Measurements from ENCODE around the gene RASL10B.
"Not testable (repeated sequence)": the region's sequence is repeated elsewhere in the genome, so short reads cannot be mapped to it uniquely, and the experiment has no call there.

RASL10B gene

DNA sequence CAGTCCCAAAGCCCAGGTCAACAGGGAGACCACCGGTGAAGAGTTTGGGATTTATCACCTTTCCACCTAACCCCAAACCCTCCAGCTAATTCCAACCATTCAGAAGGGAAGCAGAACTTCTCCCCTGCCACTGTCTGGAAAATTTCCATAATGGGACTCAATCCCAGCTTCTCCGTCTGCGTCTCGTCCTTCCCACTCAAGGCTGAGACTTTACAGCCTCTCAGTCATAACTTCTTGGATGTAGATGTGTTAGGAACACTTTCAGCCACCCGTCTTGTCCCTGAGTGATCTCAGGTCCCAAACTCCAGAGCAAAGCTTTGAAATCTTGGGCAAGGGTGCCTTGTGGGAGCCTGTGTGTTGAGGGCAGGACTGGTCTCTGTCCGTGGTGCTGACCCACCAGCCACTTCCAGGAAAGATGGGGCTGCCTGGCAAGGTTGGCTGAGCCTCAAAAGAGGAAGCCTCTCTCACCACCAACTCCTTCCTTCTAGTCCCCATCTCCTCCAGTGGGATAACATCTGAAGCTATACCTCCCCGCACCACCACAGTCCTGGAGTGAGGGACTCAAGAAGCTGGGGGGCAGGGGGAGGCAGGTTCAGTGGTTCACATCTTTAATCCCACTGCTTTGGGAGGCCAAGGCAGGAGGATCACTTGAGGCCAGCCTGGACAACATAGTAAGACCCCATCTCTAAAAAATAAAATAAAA lies 12.3 kb downstream of the RASL10B start:
- DNase-seq: no peak

DNA sequence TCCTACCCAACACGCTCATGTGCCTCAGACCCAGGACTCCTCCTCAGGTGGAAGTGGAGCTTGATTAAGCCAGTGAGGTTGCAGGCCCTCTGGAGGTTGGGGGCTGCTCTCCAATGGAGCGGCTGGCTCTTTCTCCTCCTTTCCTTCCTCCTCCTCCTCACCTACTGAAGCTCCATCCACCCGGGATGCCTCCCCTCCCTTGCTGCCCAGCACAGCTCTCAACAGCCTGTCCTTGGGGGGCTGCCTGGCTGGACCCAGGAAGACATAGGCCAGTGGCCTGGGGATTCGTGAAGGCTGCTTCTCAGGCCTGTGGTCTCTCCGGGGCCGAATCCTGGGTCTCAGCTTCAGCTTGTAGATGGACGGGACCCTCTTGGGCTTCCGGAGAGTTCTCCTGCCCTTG lies 13.4 kb downstream of the RASL10B start:
- DNase-seq: no peak

DNA sequence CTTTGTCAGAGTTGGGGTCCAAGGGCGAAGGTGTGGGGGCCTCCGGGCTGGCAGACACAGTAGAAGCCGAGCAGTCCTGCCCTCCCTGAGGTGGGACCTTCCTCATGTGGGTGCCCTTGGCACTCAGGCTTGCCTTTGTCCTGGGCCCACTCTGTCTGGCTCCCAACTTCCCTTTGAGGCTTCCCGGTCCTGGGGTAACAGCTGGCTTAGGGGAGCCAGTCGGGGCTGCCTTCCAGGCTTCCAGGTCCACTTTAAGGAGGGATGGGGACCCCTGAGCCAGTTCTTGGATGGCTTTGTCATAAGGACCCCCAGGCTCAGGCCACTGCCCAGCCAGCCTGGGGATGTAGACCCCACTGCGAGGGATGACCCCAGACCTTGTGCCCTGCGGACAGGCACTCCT lies 13.8 kb downstream of the RASL10B start:
- no peak for DNase-seq

DNA sequence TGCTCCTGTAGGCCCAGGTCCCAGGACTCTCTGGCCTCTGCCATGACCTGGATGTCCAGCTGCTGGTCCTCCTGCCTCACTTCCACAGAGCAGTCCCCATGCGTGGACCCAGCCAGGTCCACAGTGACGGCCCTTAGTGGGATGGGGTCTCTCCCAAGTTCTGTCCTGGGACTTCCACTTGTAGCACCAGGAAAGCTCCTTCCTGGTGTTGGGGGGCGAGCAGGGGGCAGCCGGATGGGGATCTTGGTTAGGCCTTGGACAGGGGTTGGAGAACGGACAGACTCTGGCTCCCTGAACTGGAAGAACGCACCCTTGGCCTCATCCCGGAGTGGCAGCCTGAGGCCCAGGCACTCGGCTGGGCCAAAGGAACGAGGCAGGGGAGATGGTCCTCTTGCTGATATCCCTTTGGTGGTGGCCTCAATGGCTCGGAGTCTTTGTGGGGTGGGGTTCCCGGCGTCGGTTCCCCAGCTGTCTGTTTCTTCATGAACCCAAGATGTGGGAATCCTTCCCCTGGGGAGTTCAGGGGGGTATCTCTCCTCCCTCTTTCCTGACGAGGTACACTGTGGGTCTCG lies 14.4 kb downstream of the RASL10B start:
- DNase-seq: no peak

DNA sequence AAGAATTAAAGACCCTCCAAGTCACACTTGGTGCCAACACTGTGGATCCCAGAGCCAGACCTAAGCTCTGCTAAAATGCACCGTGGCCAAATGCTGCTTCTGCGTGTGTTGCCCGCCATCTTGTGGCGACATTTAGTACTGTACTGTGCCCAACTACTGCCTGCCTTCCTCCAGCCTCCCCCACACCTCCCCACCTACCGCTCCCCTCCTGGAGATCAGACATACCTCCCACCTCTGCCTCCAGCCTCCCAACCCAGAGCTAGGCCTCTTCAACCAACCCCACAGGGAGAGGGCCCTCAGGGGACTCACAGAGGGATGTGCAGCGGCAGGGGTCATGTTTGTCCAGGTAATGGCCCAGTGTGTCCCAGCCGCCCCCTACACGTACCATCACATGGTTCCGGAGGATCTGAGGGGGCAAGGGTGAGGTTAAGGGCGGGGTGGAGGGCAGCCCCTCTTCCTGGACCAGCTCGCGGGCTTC lies 16.1 kb downstream of the RASL10B start:
- no peak for DNase-seq

DNA sequence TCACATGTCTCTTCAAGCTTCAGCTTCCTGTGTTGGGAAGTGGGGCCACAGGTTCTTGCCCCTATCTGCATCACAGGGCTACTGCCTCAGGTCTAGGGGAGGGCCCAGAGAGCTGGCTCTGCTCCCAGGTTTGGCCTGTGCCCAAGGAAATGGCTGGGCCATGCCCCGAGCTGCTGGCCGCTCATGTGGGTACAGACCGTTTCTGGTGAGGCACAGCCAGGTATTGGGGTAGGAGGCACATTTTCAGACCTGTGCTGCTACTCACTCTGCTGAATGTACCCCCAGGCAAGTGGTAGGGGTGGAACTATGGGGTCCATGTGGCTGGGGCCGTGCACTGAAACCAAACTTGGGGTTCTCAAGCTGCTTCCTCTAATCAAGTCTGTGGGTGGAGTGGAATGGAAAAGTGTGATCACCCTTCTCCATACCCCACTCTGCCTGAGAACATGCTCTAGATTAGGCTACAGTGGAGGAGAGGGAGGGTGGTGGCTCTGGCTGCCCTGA lies 17.0 kb downstream of the RASL10B start:
- DNase-seq: no peak

DNA sequence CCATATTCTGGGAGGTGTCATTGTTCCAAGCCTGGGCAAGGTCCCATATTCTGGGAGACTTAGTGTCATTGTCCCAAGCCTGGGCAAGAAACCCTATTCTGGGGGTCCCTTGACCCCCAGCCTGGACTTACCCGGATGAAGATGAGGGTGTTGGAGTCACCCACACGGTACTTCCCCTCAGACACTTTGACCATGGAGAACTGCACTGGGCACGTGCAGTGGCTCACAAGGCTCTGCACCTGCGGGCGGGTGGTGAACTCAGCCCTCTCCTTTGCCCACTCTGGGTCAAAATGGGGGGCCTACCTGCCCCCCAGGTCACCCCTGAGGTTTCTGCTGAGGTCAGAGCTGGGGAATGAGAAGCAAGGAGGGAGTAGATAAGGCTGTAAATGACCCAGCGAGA lies 17.5 kb downstream of the RASL10B start:
- no peak for DNase-seq

DNA sequence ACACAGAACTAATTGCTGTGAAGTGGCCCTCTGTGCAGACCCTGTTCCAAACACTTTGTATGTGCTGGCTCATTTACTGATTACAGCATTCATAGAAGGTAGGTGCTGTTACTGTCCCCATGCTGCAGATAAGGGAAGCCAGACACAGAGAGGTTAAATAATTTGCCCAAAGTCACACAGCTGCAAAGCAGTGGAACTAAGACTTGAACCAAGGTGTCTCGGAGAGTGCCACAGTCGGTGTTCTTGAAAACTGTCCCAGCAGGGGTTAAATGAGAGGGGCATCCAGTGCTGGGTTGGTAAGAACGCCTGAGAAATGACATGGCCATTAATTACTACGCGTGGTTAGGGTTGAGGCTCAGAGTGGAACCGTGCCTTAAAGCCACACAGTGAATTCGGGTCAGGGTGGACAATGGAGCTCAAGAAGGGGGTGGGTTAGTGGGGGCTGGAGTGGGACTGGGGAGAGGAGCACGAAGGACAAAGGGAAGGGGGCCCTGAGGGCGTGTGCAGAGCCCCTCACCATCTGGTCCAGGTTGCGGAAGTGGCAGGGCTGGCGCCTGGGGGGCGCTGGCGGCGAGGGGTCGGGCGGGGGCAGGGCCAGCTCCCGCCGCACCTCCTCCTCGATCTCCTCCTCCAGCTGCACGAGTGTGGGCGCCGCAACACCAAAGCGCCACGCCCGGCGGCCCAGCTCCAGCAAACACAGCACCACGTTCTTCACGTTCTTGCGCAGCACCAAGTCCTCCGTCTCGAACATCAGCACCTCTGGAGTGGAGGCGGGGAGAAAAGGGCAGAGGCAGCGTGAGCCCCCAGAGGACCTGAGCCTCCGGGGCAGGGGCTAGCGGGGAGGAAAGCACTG lies 18.3 kb downstream of the RASL10B start:
- DNase-seq: no peak

DNA sequence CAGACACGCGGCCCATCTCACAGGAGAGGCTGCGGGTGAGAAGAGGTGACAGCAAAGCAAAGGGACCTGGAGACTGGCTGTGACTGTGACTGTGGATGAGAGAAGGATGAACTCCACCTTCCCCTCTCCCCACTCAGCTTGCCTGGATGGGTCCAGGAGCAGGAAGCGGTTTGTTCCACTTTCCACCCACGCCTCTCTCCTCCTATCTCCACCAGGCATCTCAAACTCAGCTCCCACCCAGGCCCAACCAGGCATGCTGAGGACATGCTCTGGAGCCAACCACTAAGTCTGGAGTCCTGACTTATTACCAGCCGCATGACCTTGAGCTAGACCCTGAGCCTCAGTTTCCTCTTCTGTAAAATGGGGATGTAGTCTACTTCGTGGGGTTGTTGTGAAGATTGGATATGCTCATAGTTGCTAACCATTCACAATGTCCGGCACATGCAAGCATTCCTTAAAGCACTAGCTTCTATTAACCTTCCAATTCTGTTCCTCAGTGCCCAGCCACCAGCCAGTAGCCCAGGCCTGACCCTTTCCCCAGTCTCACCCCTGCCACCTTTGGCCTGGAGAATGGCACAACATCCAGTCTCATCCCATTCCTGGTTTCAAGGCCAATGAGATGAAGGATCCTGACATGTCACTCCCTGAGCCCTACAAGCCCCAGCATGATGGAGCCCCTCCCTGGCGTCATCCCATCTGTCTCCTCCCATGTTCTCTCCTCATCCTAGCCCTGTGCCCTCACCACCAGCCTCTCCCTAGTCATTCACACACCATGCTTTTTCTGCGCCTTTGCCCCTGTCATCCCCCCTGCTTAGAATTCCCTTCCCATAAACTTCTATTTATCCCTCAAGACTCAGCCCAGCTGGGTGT lies 19.3 kb downstream of the RASL10B start:
- no peak for DNase-seq

DNA sequence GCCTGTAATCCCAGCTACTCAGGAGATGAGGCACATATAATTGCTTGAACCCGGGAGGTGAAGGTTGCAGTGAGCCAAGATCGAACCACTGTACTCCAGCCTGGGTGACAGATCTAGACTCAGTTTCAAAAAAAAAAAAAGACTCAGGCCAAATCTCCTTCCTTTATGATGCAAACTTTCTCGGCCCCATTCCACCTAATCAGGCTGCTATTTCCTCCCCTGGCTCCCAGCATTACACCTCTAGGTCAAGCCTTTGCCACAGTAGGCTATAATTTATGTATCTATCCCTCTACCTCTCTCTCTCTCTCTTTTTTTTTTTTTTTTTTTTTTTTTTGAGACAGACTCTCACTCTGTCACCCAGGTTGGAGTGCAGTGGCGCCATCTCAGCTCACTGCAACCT lies 20.1 kb downstream of the RASL10B start:
- DNase-seq: not testable (repeated sequence)

DNA sequence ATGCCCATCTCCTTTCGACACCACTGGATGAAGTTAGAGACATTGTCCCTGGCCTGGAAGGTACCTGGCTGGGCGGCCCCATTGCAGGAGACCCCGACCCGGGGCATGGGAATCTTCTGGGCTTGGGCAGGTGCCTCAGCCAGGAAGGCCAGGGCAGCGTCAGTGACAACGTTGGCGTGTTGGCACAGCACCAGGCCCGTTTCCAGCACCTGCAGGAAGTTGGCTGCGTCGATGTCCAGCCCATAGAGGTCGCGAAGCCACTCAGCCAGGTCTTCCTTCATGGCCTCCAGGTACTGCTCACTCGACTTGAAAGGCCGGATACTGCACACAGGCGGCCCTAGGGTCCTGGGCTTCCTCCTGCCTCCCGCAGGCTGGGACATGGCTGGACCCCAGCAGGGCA lies 21.0 kb downstream of the RASL10B start:
- DNase-seq: no peak

DNA sequence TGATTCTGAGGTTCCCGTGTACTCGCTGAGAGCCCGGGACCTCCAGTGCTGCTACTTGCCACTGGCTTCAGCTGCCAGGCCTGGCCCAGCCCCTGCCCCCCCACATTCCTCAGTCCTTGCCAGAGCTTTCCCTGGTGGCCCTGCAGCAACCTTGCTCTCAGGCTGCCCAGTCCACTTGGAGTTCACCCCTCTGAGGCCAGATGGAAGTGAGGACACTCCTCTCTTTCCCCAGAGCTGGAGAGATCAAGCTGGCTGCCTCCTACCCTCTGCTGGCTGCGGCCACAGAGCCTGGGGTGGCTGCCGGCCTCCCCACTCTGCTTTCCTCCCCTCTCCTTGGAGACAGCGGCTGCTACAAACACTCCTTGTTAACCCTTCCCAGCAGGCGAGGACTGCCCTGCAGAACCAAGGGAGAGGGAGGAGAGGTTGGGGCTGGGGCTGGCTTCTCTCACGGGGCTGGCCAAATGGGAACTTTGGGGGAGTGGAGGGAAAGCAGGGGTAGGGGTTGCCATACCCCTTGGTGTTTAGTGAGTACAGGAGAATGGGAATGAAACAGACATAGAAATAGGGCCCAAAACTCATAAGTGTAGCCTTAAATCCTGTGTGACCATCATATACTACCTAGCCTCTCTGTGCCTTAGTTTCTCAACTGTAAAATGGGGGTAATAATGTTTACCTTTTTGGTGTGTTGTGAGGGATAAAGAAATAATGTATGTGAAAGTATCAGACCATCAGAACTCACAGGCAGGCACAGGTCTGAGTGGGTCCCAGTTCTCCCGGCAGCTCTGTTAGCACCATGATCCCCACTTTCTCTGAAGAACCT lies 21.7 kb downstream of the RASL10B start, which contains the start of gene GAS2L2:
Gene GAS2L2, minus strand, starts transcription at position 295 of the 820 bp plus-strand sequence. CDS start 389 bp downstream, outside the sequence.
- no peak for DNase-seq

DNA sequence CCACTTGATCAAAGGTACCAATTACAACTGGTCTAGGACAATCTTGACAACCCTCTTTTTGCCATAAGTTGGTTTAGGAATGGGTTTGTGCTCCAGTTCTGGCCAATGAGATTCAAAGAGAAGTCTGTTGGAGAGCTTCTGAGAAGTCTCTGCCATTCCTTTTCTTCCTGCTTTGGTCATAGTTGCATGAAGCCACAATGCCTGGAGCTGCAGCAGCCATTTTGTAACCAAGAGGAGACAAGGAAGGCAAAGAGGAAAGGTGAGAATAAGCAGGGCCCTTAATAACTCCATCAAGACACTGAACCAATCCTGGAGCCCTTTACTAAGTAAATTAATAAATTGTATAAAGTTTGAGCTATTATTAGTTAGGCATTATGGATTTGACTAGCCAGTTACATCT lies 25.8 kb downstream of the RASL10B start:
- DNase-seq: no peak

DNA sequence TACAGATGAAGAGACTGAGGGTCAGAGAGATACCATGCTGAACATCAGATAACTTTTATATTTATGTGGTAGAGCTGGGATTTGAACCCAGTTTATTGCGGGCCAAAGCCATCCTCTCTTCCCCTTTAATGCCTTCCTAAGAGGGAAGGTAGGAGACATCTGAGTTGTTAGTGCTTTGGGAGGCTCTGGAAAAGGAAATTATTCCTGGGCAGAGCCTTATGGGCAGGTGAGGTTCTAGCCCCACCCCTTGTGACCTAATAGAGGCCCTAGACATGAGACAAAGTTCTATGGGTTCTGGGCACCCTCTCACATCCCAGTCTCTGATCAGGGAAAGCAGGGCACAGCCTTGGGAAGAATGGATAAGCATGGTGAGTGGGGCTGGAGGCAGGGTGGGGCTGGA lies 29.1 kb downstream of the RASL10B start, which contains the start of gene C17orf50:
Gene C17orf50, plus strand, starts transcription at position 301 of the 400 bp plus-strand sequence. Its CDS starts 55 bp downstream, at position 356.
- DNase-seq: no peak

DNA sequence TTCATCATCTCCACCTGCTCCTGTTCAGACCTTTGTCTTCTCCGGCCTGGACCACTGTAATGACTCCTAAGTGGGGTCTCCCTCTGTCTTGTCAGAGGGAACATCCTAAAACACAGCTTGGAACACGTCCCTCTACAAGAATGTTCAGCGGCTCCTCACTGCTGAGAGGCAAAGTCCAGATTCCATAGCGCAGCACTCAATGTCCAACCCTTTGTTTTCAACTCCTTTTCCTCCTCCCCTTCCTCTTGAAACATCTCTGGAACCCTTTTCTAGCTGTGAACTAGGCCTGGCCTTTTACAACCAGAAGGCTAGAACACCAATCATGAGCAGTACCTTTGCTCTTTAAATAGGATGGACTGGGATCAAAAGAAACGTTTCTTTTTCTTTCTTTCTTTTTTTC lies 30.2 kb downstream of the RASL10B start:
- no peak for DNase-seq

DNA sequence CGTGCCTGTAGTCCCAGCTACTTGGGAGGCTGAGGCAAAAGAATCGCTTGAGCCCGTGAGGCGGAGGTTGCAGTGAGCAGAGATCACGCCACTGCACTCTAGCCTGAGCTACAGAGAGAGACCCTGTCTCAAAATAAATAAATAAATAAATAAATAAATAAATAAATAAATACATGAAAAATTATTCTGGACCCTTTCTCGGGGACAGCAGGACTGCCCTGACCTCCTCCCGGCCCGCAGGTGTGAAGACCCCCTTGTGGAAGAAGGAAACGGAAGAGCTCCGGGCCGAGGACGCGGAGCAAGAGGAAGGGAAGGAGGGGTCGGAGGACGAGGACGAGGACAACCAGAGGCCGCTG lies 32.3 kb downstream of the RASL10B start:
- DNase-seq: no peak

DNA sequence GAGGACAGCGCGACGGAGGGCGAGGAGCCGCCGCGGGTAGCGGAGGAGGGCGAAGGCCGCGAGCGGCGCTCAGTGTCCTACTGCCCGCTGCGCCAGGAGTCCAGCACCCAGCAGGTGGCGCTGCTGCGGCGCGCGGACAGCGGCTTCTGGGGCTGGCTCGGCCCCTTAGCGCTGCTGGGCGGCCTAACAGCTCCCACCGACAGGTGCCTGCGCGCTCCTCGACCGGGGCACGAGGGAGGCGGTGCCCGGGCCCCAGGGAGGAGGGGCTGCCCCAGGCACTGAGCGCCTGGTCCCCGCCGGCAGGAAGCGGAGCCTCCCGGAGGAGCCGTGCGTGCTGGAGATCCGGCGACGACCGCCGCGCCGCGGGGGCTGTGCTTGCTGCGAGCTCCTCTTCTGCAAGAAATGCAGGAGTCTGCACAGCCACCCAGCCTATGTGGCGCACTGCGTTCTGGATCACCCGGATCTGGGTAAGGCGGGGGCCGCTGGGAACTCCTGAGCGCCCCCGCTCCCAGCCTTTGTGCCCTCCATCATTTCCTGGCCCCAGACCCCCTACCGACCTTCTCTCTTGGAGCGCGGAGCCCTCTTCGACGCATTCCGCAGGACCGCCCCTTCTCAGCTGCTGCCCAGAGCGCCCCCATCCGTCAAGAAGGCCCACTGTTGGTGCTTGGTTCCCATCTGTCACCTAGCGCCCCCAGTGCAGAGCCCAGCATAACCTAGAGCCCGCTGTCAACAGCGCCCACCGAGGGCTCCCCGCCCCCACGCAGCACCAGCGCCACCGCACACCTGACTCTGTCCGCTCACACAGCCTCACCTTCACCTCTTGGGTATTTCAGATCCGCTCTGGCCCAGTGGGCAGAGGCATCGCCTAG lies 32.9 kb downstream of the RASL10B start:
- DNase-seq: peak; percentile 46

DNA sequence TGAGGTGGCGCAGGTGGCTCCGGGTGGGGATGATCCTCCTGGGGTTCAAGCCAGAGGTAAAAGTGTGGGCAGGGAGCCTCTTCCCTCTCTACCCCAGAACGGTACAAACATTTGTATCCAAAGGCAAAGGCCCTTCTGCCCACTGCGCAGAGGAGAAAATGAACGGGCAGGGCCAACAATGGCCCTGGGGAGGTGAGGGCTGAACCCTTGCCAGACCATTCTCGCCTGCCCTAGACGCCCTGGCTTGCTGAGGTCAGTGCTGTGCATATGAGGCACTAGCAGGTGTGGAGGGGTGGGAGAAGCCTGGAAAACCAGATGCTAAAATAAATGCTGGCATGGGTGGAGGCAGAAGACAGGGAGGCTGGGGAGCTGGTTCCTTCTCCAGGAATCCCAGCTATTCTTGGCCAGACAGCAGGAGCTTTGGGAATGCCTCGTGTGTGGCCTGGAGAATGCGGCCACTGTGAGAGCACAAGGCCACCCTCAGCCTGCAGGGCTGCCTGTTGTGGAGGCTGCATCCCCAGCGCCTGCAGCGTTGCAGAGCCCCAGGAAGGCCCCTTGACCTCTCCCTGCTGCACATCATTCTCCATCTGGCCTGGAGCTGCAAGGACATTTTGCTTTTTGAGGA lies 33.8 kb downstream of the RASL10B start:
- no peak for DNase-seq

DNA sequence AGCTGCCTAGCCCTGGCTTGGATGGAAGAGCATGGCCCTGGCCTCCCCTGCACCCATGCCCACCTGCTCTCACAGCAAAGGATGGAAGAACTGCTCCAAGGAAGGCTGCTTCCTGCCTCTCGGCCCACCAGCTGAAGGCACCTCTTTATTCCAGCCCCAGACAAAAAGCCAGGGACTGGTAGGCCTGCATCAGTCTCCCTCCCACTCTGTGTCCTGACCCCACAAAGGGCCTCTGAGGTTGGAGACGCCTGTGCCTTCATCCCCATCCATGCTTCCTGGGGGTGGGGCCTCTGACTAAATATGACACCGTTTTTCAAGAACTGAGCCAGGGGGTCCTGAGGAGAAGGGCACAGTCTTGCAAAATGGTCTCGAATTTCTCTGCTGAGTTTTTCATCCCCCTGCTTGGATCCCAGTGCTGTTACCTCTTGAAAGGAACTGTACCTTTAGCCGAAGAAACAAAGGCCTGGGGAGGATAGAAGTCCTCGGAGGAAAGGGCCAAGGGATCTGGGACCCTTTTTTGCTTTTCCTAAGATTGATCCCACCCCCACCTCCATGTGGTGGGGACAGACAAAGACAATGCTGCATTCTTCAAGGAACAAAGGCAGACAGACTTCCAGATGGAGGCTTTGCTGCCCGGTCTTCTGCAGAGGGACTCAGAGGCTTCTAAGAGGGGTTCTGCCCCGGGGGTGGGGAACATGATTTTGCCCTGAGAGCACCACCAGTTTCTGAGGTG lies 34.5 kb downstream of the RASL10B start:
- no peak for DNase-seq

All from NCI-H1417 treated with DMSO at 0.1 percent for 48 hours (cell line).